Tibial nerve (tissue), 4 donors: ENCODE data around the gene IKZF1. TPM values are rescaled to one million over a fixed set of nuclear protein-coding genes. Genes with fewer than 3 reads are reported as not detected.

Experiments
- DNase-seq, 2 donors: peaks; one replicate each; pipeline ENCODE4 v3.0.0-alpha.2; 2019; ENCODE audit warnings: low spot score in 2 of 2
- H3K27ac ChIP-seq, 4 donors: fragments of 200-600 bp; sonication (generic) in 3 of 4; one replicate each; pipeline ENCODE4 v1.5.1; 2017 to 2019; ENCODE audit warnings: mild to moderate bottlenecking in 1 of 4
- H3K27me3 ChIP-seq, 2 donors: fragments of 200-600 bp; sonication (generic) in 1 of 2; one replicate each; pipeline versions ENCODE4 v1.5.1 to v1.6.0; 2017 to 2019
- H3K36me3 ChIP-seq, 3 donors: fragments of 200-600 bp; sonication (generic); one replicate each; pipeline ENCODE4 v1.5.1; 2018 to 2019
- H3K4me1 ChIP-seq, 4 donors: fragments of 200-600 bp; sonication (generic) in 3 of 4; one replicate each; pipeline ENCODE4 v1.5.1; 2017 to 2019
- H3K4me3 ChIP-seq, 4 donors: fragments of 200-600 bp; sonication (generic) in 3 of 4; one replicate each; pipeline ENCODE4 v1.5.1; 2017 to 2019; ENCODE audit warnings: mild to moderate bottlenecking in 1 of 4, moderate library complexity in 1 of 4
- H3K9me3 ChIP-seq, 4 donors: fragments of 200-600 bp; sonication (generic) in 3 of 4; one replicate each; pipeline ENCODE4 v1.5.1; 2017 to 2019
- EP300 ChIP-seq, 2 donors: sonication (generic); formaldehyde crosslinking; IDR thresholded peaks; one replicate each; pipeline ENCODE4 v1.6.1; 2017; ENCODE audit warnings: antibody characterized with exemption in 2 of 2, mild to moderate bottlenecking in 1 of 2
- POLR2A ChIP-seq, 2 donors: fragments of 450-650 bp; IDR thresholded peaks; one replicate each; pipeline ENCODE4 v1.6.1; 2017; ENCODE audit warnings: antibody characterized with exemption in 2 of 2, mild to moderate bottlenecking in 2 of 2, moderate library complexity in 2 of 2
- WGBS, 2 donors: methylation state at CpG; one replicate each; pipeline ENCODE4 v1.1.5; 2018; 5-methylcytosine and 5-hydroxymethylcytosine counted together
- total RNA-seq, 4 donors: library from RNA; depleted of rRNA; stranded (reverse); fragments of >200 nt; gene quantifications; one replicate each; pipeline ENCODE4 v1.1.0, GENCODE V29; 2016
- TF ChIP-seq, protein P1 (sequence below), 5 experiments: fragments of 200-600 bp in 3 of 5; fragments of 450-650 bp in 2 of 5; sonication (generic) in 3 of 5; IDR thresholded peaks; one replicate each; pipeline ENCODE4 v1.5.1; 2016 to 2019; ENCODE audit warnings: antibody characterized with exemption in 5 of 5, mild to moderate bottlenecking in 3 of 5, moderate library complexity in 2 of 5

The IKZF1 gene
- total RNA-seq, 4 donors from 2014 or later: 9.6 to 32.1 (median 20.7) TPM

DNA sequence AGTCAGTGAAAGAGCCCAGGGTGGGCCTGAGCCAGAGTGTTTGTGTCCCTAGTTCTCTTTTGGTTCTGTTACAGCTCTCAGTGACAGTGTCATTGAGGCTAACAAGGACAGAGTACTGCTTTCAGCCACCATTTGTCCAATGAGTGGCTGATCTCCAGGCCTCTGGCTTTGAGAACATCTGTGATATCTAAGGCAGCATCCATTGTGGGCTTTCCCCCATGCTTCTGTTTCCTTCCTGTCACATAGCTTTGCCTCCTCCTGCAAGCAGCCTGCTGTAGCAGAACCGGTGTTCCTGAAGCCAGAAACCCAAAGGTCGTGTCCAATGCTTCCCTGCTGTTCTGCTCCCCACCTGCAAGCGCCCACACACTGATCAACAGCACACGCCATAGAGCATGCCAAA is 68.4 kb downstream of the IKZF1 start:
- H3K36me3 ChIP-seq: no peaks in the 10 kb centered on the region
- 81% methylated on average over 4 of the region's 4 CpGs for WGBS, 2 donors

DNA sequence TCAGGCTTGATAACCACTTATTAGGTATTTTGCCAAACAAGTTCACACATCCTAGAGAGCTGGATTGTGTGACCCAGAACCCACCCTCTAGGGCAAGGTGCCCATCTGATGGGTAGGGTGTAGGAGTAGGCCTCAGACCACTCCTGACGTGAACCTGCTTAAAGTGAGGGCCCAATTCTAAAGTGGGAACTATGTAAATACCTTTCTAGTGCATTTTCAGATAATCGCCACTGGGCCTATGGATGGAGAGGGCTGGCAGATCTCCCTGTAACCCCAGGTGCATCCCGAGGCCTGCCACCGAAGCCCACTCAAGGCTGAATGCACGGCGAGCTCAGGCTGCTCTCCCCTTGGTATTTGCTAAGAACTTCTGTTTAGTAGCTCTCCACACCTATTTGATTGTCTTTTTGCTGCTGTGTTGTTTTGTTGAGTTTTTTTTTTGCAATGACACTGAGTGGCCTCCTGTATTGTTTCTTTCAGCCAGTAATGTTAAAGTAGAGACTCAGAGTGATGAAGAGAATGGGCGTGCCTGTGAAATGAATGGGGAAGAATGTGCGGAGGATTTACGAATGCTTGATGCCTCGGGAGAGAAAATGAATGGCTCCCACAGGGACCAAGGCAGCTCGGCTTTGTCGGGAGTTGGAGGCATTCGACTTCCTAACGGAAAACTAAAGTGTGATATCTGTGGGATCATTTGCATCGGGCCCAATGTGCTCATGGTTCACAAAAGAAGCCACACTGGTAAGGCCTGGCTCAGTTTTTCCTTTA is 71.7 kb downstream of the IKZF1 start:
- WGBS, 2 donors: 79 to 84% methylated on average over 15 of the region's 15 CpGs
- H3K9me3 ChIP-seq: no peaks in the 10 kb centered on the region
- no peaks in the 10 kb centered on the region for H3K27me3 ChIP-seq
- no peak overlapping the region for H3K27ac ChIP-seq
- DNase-seq: no peak
- H3K4me3 ChIP-seq: no peak overlapping the region
- H3K4me1 ChIP-seq: no peaks in the 10 kb centered on the region
- TF ChIP-seq, protein P1, sequence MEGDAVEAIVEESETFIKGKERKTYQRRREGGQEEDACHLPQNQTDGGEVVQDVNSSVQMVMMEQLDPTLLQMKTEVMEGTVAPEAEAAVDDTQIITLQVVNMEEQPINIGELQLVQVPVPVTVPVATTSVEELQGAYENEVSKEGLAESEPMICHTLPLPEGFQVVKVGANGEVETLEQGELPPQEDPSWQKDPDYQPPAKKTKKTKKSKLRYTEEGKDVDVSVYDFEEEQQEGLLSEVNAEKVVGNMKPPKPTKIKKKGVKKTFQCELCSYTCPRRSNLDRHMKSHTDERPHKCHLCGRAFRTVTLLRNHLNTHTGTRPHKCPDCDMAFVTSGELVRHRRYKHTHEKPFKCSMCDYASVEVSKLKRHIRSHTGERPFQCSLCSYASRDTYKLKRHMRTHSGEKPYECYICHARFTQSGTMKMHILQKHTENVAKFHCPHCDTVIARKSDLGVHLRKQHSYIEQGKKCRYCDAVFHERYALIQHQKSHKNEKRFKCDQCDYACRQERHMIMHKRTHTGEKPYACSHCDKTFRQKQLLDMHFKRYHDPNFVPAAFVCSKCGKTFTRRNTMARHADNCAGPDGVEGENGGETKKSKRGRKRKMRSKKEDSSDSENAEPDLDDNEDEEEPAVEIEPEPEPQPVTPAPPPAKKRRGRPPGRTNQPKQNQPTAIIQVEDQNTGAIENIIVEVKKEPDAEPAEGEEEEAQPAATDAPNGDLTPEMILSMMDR (IDR thresholded peaks at IDR 0.05): no peak
- TF ChIP-seq POLR2A (IDR thresholded peaks at IDR 0.05): no peak
- no peak for TF ChIP-seq EP300 (IDR thresholded peaks at IDR 0.05)
- H3K36me3 ChIP-seq: no peaks in the 10 kb centered on the region

More for the DNA sequence above, 68.4 kb downstream of the IKZF1 start:
- Histone ChIP-seq H3K9me3 (peaks cover 0 to 13% (median 0%) of the 10 kb centered on the region in 4 donors), H3K4me3 (no peak overlapping the region), H3K4me1 (no peaks in the 10 kb centered on the region), H3K27me3 (no peaks in the 10 kb centered on the region), H3K27ac (no peak overlapping the region)
- TF ChIP-seq EP300 (IDR thresholded peaks at IDR 0.05) (no peak), POLR2A (IDR thresholded peaks at IDR 0.05) (no peak)
- TF ChIP-seq, protein P1 (IDR thresholded peaks at IDR 0.05): no peak
- DNase-seq: no peak

DNA sequence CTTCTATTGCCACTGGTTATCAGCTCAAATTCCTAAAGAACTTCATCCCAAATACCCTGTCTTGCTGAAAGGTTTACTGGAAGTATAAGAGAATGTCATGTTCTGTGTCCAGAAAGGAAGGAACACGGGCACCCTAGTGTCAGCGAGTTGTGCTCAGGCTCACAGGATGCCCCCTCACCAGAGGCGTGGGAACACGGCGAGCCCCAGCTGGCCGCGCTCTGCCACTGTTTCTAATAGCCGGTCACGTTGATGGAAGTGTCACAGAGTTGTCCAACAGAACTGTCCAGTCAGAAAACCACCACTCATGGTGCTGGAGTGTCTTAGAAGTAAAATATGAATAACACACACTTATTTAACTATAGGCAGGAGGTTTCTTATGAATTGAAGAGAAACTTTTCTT is 72.8 kb downstream of the IKZF1 start:
- H3K27ac ChIP-seq: no peak overlapping the region
- no peak overlapping the region for H3K4me3 ChIP-seq
- TF ChIP-seq POLR2A (IDR thresholded peaks at IDR 0.05) (no peak), EP300 (IDR thresholded peaks at IDR 0.05) (no peak)
- TF ChIP-seq, protein P1 (IDR thresholded peaks at IDR 0.05): no peak
- 86 to 90% methylated on average over 9 of the region's 9 CpGs for WGBS, 2 donors
- no peaks in the 10 kb centered on the region for H3K9me3 ChIP-seq
- no peaks in the 10 kb centered on the region for H3K36me3 ChIP-seq
- H3K27me3 ChIP-seq: no peaks in the 10 kb centered on the region
- DNase-seq: no peak
- no peaks in the 10 kb centered on the region for H3K4me1 ChIP-seq

DNA sequence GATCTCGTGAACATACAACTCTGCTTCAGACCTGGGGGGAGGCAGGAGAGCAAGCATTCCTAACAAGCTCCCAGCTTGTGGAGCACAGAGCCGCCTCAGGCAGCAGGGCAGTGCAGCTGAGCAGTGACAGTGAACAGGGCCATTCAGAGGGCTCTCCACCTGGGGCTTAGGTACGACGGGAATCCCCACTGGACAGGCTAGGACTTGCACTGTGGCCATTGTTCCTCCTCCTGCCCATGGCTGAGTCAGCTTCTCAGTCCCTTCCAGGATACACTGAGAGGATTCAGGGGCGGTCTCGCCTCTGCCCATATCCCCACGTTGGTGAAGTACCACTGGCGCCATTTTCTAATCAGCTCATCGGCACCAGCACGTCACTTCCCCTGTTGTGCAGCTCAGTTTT is 74.6 kb downstream of the IKZF1 start:
- Histone ChIP-seq H3K27ac (no peak overlapping the region), H3K36me3 (no peaks in the 10 kb centered on the region), H3K4me1 (no peaks in the 10 kb centered on the region), H3K4me3 (no peak overlapping the region), H3K27me3 (no peaks in the 10 kb centered on the region), H3K9me3 (no peaks in the 10 kb centered on the region)
- TF ChIP-seq, protein P1 (IDR thresholded peaks at IDR 0.05): no peak
- TF ChIP-seq POLR2A (IDR thresholded peaks at IDR 0.05) (no peak), EP300 (IDR thresholded peaks at IDR 0.05) (no peak)
- DNase-seq: no peak
- 51 to 55% methylated on average over 10 of the region's 10 CpGs for WGBS, 2 donors

DNA sequence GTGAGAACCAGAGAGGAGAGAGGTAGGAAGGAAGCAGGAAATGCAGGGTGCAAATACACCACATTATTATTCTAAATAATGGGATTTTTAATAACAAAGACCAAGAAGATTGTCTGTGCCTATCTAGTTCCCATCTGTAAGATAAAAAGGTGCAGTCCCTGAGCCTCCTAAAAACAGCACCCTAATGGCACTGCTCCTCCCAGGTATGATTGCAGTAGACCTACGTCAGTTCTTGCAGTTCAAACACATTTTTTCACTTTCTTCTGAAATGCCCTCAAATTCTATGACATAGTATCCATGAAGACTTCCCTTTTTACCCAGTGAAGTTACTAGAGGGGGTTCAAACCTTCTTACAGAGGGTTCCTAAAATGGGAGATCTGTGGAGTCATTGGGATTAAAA is 75.0 kb downstream of the IKZF1 start:
- no peak overlapping the region for H3K4me3 ChIP-seq
- TF ChIP-seq, protein P1 (IDR thresholded peaks at IDR 0.05): no peak
- TF ChIP-seq POLR2A (IDR thresholded peaks at IDR 0.05): no peak
- TF ChIP-seq EP300 (IDR thresholded peaks at IDR 0.05): no peak

More for the DNA sequence above, 75.0 kb downstream of the IKZF1 start:
- no peaks in the 10 kb centered on the region for H3K9me3 ChIP-seq
- H3K27me3 ChIP-seq: no peaks in the 10 kb centered on the region
- no peak for DNase-seq
- no peaks in the 10 kb centered on the region for H3K4me1 ChIP-seq
- no peaks in the 10 kb centered on the region for H3K36me3 ChIP-seq
- WGBS, 2 donors: 66 to 83% methylated on average over 1 of the region's 1 CpG
- no peak overlapping the region for H3K27ac ChIP-seq
